ENCODE measurements around the gene BRSK2. TPM values are rescaled to one million over a fixed set of nuclear protein-coding genes. Genes with fewer than 3 reads are reported as not detected.

Gene BRSK2
- total RNA-seq, 3 donors from 2014 or later: 0.15 to 0.80 (median 0.66) TPM

- intact Hi-C loops (cut with DNase I; ENCODE audit: low total_unique reads): no loop called here
- Histone ChIP-seq H3K4me1 (no peaks in the 10 kb centered on the region), H3K4me3 (no peak overlapping the region), H3K27ac (no peak overlapping the region), H3K36me3 (no peaks in the 10 kb centered on the region), H3K27me3 (peaks cover 0 to 70% of the 10 kb centered on the region in 2 donors), H3K9me3 (no peaks in the 10 kb centered on the region)
- DNase-seq (ENCODE audit: low spot score in 2 of 2): no peak
- no peak for TF ChIP-seq CTCF (IDR thresholded peaks at IDR 0.05)
- no peak for TF ChIP-seq POLR2A (IDR thresholded peaks at IDR 0.05)
- TF ChIP-seq POLR2AphosphoS5 (IDR thresholded peaks at IDR 0.05): no peak
Measured at GRCh38 chr11:1403078-1403620, 13.4 kb downstream of the BRSK2 start.

GRCh38 chr11:1403721-1404460, 14.2 kb downstream of the BRSK2 start:
- TF ChIP-seq POLR2AphosphoS5 (IDR thresholded peaks at IDR 0.05): no peak
- TF ChIP-seq CTCF (IDR thresholded peaks at IDR 0.05): no peak
- no peak for TF ChIP-seq POLR2A (IDR thresholded peaks at IDR 0.05)
- H3K36me3 ChIP-seq: no peaks in the 10 kb centered on the region
- H3K4me1 ChIP-seq: no peaks in the 10 kb centered on the region
- peaks cover 0 to 63% of the 10 kb centered on the region in 2 donors for H3K27me3 ChIP-seq
- intact Hi-C loops (cut with DNase I; ENCODE audit: low total_unique reads): no loop called here
- no peak for DNase-seq (ENCODE audit: low spot score in 2 of 2)
- H3K9me3 ChIP-seq: no peaks in the 10 kb centered on the region
- no peak overlapping the region for H3K4me3 ChIP-seq
- no peak overlapping the region for H3K27ac ChIP-seq

- no peak overlapping the region for H3K27ac ChIP-seq
- TF ChIP-seq POLR2AphosphoS5 (IDR thresholded peaks at IDR 0.05) (no peak), POLR2A (IDR thresholded peaks at IDR 0.05) (no peak), CTCF (IDR thresholded peaks at IDR 0.05) (no peak)
- H3K4me1 ChIP-seq: no peaks in the 10 kb centered on the region
- H3K36me3 ChIP-seq: no peaks in the 10 kb centered on the region
- peaks cover 0 to 62% of the 10 kb centered on the region in 2 donors for H3K27me3 ChIP-seq
- H3K4me3 ChIP-seq: no peak overlapping the region
- no peaks in the 10 kb centered on the region for H3K9me3 ChIP-seq
- intact Hi-C loops (cut with DNase I; ENCODE audit: low total_unique reads): no loop called here
- DNase-seq (ENCODE audit: low spot score in 2 of 2): no peak
Measured at GRCh38 chr11:1404461-1405185, 14.9 kb downstream of the BRSK2 start.

- Histone ChIP-seq H3K36me3 (no peaks in the 10 kb centered on the region), H3K9me3 (no peaks in the 10 kb centered on the region), H3K4me1 (no peaks in the 10 kb centered on the region), H3K4me3 (no peak overlapping the region), H3K27me3 (peaks cover 0 to 63% of the 10 kb centered on the region in 2 donors), H3K27ac (no peak overlapping the region)
- no peak for TF ChIP-seq POLR2A (IDR thresholded peaks at IDR 0.05)
- no peak for TF ChIP-seq CTCF (IDR thresholded peaks at IDR 0.05)
- TF ChIP-seq POLR2AphosphoS5 (IDR thresholded peaks at IDR 0.05): no peak
- intact Hi-C loops (cut with DNase I; ENCODE audit: low total_unique reads): no loop called here
- no peak for DNase-seq (ENCODE audit: low spot score in 2 of 2)
Measured at GRCh38 chr11:1405186-1406020, 15.7 kb downstream of the BRSK2 start.

Measured in breast epithelium (tissue), 4 donors.